ENCODE results near the gene IRS1. TPM values are rescaled to one million over a fixed set of nuclear protein-coding genes. Genes with fewer than 3 reads are reported as not detected.

The IRS1 gene
- total RNA-seq, 1 experiment from 2014 or later = 20.9 TPM

GRCh38 chr2:226798422-226799210 is 1.0 kb downstream of the IRS1 start:
- no peaks in the 10 kb centered on the region for H3K27me3 ChIP-seq
- H3K4me1 ChIP-seq = peaks cover 4% of the 10 kb centered on the region
- H3K36me3 ChIP-seq = peaks cover 40% of the 10 kb centered on the region
- peak overlapping the region; percentile 91 for H3K27ac ChIP-seq
- peak overlapping the region; percentile 83 for H3K4me3 ChIP-seq
- DNase-seq = peak; percentile 71 to 72
- H3K9me3 ChIP-seq (replicated peaks) = no peaks in the 10 kb centered on the region; the same call in none of the 2 replicates

- Histone ChIP-seq H3K36me3 (peaks cover 46% of the 10 kb centered on the region), H3K9me3 (replicated peaks) (no peaks in the 10 kb centered on the region; the same call in none of the 2 replicates), H3K4me3 (peak overlapping the region; percentile 83), H3K4me1 (peaks cover 4% of the 10 kb centered on the region), H3K27me3 (no peaks in the 10 kb centered on the region), H3K27ac (peak overlapping the region; percentile 91)
- DNase-seq = peak in 1 of 2 experiments; percentile 10
Observed at GRCh38 chr2:226797989-226798421, 1.6 kb downstream of the IRS1 start.

DNA sequence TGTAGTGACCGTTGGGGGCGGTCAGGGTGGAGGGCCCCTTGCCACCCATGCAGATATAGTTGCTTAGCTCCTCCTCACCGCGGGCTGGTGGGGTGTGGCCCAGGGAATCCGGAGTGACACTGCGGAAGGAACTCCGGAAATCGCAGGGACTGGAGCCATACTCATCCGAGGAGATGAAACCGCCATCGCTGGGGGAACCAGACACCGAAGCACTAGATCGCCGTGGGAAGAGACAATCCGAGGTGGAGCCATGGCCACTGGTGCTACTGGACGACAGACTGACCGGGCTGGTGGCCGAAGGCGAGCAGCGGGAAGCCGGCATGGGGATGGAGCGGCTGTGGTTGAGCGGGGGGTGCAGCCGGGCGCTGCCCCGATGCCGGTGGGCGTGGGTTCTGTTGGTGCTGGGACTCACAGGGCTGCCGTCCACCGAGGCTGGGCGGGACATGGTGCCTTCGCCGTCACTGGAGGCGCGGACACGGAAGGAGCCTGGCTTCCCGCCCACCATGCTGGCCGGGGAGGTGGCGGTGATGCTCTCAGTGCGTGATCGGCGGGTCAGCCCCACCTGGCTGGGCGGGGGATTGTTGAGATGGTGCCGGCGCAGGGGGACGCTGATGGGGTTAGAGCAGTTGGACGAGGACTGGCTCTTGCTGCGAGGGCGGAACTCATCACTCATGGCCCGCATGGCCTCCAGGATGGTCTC is 2.2 kb downstream of the IRS1 start:
- DNase-seq = no peak
- Histone ChIP-seq H3K27me3 (no peaks in the 10 kb centered on the region), H3K27ac (no peak overlapping the region), H3K9me3 (replicated peaks) (no peaks in the 10 kb centered on the region; the same call in none of the 2 replicates), H3K36me3 (peaks cover 52% of the 10 kb centered on the region), H3K4me3 (no peak overlapping the region), H3K4me1 (peaks cover 4% of the 10 kb centered on the region)

GRCh38 chr2:226796840-226797288 is 2.8 kb downstream of the IRS1 start:
- Histone ChIP-seq H3K27ac (no peak overlapping the region), H3K4me1 (no peaks in the 10 kb centered on the region; the same call in none of the 2 replicates), H3K9me3 (replicated peaks) (no peaks in the 10 kb centered on the region; the same call in none of the 2 replicates), H3K27me3 (no peaks in the 10 kb centered on the region), H3K36me3 (peaks cover 57% of the 10 kb centered on the region), H3K4me3 (no peak overlapping the region)
- no peak for DNase-seq

GRCh38 chr2:226796012-226796839 is 3.4 kb downstream of the IRS1 start:
- H3K27me3 ChIP-seq = no peaks in the 10 kb centered on the region
- no peak for DNase-seq
- no peak overlapping the region for H3K27ac ChIP-seq
- H3K36me3 ChIP-seq = peaks cover 60% of the 10 kb centered on the region
- no peak overlapping the region for H3K4me3 ChIP-seq
- no peaks in the 10 kb centered on the region; the same call in none of the 2 replicates for H3K9me3 ChIP-seq (replicated peaks)
- no peaks in the 10 kb centered on the region; the same call in none of the 2 replicates for H3K4me1 ChIP-seq

DNA sequence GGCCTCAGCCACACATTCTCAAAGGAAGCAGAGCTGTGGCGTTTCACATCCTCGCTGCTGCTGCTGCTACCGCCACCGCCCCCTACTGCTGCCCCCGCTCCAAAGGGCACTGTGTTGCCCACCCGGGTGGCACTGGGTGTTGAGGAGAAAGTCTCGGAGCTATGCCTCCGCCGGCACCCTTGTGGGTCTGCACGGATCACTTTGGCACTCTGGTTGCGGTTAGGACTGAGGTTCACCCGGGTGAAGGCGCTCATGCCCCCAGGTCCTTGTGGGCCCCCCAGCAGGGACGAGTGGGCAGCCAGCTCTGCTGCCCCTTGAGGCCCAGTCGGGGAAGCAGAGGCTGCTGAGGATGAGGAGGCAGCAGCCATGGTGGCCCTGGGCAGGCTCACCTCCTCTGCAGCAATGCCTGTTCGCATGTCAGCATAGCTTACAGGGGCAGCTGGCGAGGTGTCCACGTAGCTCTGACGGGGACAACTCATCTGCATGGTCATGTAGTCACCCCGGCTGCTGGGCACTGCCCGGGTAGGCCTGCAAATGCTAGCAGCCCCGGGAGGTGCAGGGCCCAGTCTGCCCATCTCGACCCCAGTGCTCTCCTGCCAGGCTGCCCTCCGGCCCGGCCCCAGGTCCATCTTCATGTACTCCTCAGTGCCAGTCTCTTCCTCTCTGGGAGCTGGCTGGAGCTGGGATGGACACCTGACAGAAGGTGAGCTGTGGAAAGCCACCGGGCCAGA is 4.2 kb downstream of the IRS1 start:
- H3K4me1 ChIP-seq = no peaks in the 10 kb centered on the region; the same call in none of the 2 replicates
- peak overlapping the region; percentile 48 for H3K4me3 ChIP-seq
- DNase-seq = peak in 1 of 2 experiments; percentile 15
- H3K9me3 ChIP-seq (replicated peaks) = no peaks in the 10 kb centered on the region; the same call in none of the 2 replicates
- no peak overlapping the region for H3K27ac ChIP-seq
- H3K36me3 ChIP-seq = peaks cover 68% of the 10 kb centered on the region
- H3K27me3 ChIP-seq = no peaks in the 10 kb centered on the region

DNA sequence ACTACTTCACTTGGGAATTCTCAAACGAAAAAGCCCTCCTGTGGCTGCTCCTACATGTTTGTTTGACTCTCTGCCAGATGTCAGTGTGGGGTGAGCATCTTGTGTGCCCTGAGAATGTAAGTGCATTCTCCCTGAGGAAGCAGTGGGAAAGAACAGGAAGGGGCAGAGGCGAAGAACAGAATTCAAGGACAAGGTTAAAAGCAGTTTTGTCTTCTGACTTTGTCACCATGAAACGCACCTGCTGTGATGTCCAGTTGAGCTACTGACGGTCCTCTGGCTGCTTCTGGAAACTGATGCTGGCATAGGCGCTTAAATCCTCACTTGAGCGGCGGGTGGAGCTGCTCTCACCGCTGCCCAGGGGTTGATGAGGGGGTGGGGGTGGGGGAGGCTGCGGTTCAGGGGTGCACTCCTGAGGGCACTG is 4.9 kb downstream of the IRS1 start:
- Histone ChIP-seq H3K9me3 (replicated peaks) (no peaks in the 10 kb centered on the region; the same call in none of the 2 replicates), H3K27me3 (no peaks in the 10 kb centered on the region), H3K4me1 (no peaks in the 10 kb centered on the region; the same call in none of the 2 replicates), H3K36me3 (peaks cover 75% of the 10 kb centered on the region), H3K27ac (peak overlapping the region; percentile 0; the same call in 1 of the 2 replicates), H3K4me3 (peak overlapping the region; percentile 48)
- peak; percentile 46 to 67 for DNase-seq

- DNase-seq = peak; percentile 16 to 45
- no peaks in the 10 kb centered on the region; the same call in none of the 2 replicates for H3K4me1 ChIP-seq
- no peaks in the 10 kb centered on the region; the same call in none of the 2 replicates for H3K9me3 ChIP-seq (replicated peaks)
- peaks cover 80% of the 10 kb centered on the region for H3K36me3 ChIP-seq
- no peaks in the 10 kb centered on the region for H3K27me3 ChIP-seq
- peak overlapping the region; percentile 0; the same call in 1 of the 2 replicates for H3K27ac ChIP-seq
- H3K4me3 ChIP-seq = peak overlapping the region; percentile 48
Observed at GRCh38 chr2:226794196-226794661, 5.4 kb downstream of the IRS1 start.

DNA sequence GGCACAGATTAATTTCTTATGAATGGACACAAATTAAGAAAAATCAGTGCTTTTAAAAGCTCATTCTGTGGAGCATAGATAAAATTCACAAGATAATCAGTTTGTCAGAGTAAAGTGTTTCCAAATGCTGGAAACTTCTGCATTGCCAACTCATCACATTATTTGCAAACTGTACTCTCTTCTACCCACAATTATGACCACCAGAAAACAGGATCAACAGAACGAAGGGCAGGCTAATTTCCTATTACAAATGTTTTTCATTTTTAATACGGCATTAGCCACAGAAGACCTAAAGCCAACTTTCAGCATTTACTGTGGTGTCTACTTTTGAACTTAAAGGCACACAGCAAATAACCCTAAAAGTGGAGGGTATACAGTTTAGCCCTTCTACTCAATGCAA is 6.0 kb downstream of the IRS1 start:
- Histone ChIP-seq H3K27me3 (no peaks in the 10 kb centered on the region), H3K4me1 (no peaks in the 10 kb centered on the region; the same call in none of the 2 replicates), H3K36me3 (peaks cover 86% of the 10 kb centered on the region), H3K4me3 (peak overlapping the region; percentile 48), H3K27ac (0 out of 2 replicates have a peak overlapping the region, but pooled peaks have one; percentile 6), H3K9me3 (replicated peaks) (no peaks in the 10 kb centered on the region; the same call in none of the 2 replicates)
- DNase-seq = no peak

DNA sequence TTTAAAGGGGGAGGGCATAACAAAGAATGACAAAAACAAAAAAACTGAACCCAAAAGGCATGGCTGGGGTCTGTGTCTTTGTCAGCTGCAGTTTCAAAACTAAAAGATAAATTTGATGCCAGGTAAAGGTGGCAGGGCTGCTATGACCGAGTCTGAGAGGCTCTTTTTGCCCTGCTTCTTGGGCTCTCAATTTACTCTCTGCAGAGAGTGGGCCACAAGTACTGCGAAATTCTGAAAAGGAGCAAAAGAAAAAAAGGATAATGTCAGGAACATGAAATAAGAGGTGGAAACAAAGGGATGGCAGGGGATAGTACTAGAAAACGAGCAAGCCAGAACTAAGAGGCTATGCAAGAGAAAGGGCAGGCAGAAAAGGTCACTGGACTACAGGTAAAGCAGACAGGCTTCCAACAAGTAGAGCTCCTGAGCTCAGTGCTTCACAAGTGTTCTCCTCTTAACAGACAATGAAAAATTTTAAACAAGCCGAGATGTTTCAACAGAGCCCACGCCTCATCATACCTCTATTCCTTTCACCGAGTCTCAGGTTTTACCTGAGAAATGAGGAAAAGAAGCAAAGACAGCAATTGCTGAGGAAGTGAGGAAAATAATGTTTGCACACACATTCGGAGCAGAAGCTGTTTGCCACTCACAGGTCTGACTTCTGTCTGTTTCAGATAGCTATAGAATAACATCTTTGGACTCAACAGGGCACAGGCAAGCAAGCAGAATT is 7.3 kb downstream of the IRS1 start:
- H3K4me3 ChIP-seq = no peak overlapping the region
- DNase-seq = no peak
- H3K9me3 ChIP-seq (replicated peaks) = peaks cover 2% of the 10 kb centered on the region
- peaks cover 93% of the 10 kb centered on the region for H3K36me3 ChIP-seq
- H3K27me3 ChIP-seq = no peaks in the 10 kb centered on the region
- H3K4me1 ChIP-seq = no peaks in the 10 kb centered on the region; the same call in none of the 2 replicates
- H3K27ac ChIP-seq = no peak overlapping the region

- Histone ChIP-seq H3K9me3 (replicated peaks) (peaks cover 6% of the 10 kb centered on the region), H3K27me3 (no peaks in the 10 kb centered on the region), H3K36me3 (peaks cover 93% of the 10 kb centered on the region), H3K27ac (no peak overlapping the region), H3K4me3 (no peak overlapping the region), H3K4me1 (no peaks in the 10 kb centered on the region; the same call in none of the 2 replicates)
- peak in 1 of 2 experiments; percentile 10 for DNase-seq
Observed at GRCh38 chr2:226791487-226792081, 8.0 kb downstream of the IRS1 start.

GRCh38 chr2:226791056-226791486 is 8.5 kb downstream of the IRS1 start:
- peaks cover 9% of the 10 kb centered on the region for H3K9me3 ChIP-seq (replicated peaks)
- H3K27me3 ChIP-seq = no peaks in the 10 kb centered on the region
- H3K4me3 ChIP-seq = no peak overlapping the region
- H3K4me1 ChIP-seq = no peaks in the 10 kb centered on the region; the same call in none of the 2 replicates
- no peak overlapping the region for H3K27ac ChIP-seq
- H3K36me3 ChIP-seq = peaks cover 92% of the 10 kb centered on the region
- no peak for DNase-seq
